ENCODE measurements around the gene PLB1. TPM values are rescaled to one million over a fixed set of nuclear protein-coding genes. Genes with fewer than 3 reads are reported as not detected.

PLB1 gene
- total and polyA plus RNA-seq, 2 experiments from 2014 or later, result 0.06 to 0.21 TPM

- Histone ChIP-seq H3F3A (replicated peaks; ENCODE audit: low read depth) (no peaks in the 10 kb centered on the region), H3K4me1 (ENCODE audit: insufficient read depth) (no peaks in the 10 kb centered on the region), H2AFZ (no peak overlapping the region), H4K20me1 (replicated peaks; ENCODE audit: insufficient read depth) (no peaks in the 10 kb centered on the region), H3K36me3 (ENCODE audit: insufficient read depth) (no peaks in the 10 kb centered on the region), H3K79me2 (replicated peaks; ENCODE audit: insufficient read depth) (no peaks in the 10 kb centered on the region), H3K9me2 (ENCODE audit: insufficient read depth) (0 out of 2 replicates have a peak, but pooled peaks cover 8% of the 10 kb centered on the region), H3K27me3 (ENCODE audit: insufficient read depth) (no peaks in the 10 kb centered on the region), H3K4me3 (no peak overlapping the region), H3K27ac (ENCODE audit: low read depth) (no peak overlapping the region), H3K4me2 (no peak overlapping the region)
- Mint-ChIP-seq H3K4me1 (no peaks in the 10 kb centered on the region), H3K4me3 (no peak overlapping the region), H3K27me3 (ENCODE audit: insufficient read depth, low read depth, poor library complexity) (no peaks in the 10 kb centered on the region), H3K27ac (no peak overlapping the region), H3K36me3 (ENCODE audit: low read depth) (no peaks in the 10 kb centered on the region), H3K9me3 (peaks cover 12% of the 10 kb centered on the region; the same call in 1 of the 3 replicates)
- no peak for ATAC-seq
- no peak for DNase-seq (ENCODE audit: low spot score)
- TF ChIP-seq EZH2phosphoT487 (IDR thresholded peaks at IDR 0.05; ENCODE audit: unreplicated experiment) (no peak), ZNF114 (CRISPR knock-in tag; IDR thresholded peaks at IDR 0.05) (no peak), STAT1 (IDR thresholded peaks at IDR 0.05; ENCODE audit: unreplicated experiment) (no peak)
These were observed 32.0 kb upstream of the PLB1 start for GRCh38 chr2:28463893-28464292.

DNA sequence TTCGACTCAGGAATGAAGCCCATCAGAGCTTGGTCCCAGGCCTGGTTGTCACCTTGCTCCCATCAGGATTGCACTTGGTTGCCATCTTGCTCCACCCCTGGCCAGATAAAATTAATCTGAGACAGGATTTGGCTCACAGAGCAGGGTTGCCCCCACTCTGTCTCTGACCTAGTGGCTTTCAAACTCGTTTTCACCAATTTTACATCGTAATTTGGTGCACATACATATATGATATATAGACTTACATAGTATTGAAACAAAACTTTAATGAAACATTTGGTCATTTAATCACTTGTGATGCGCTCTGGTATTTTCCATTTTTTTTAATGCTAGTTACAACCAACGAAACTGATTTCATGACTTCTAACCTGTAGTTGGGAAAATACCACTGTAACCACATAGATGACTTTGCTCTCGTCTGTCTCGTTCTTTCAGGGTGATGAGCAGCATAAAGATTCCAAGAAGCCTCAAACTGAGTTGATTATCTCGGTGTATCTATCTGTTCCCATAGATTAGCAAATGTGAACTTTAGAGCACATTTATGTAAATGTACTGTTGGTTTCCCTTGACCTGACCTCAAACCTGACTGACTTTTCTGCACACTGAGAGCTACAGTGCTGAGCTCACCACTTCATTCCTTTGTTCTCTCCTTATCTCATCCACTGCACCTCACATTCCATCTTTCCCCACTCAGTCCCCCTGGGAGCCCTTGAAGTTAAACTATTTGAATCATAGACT lies 30.5 kb upstream of the PLB1 start:
- DNase-seq (ENCODE audit: low spot score) (no peak), ATAC-seq (no peak)
- peaks cover 2% of the 10 kb centered on the region for H3K27me3 Mint-ChIP-seq (ENCODE audit: insufficient read depth, low read depth, poor library complexity)
- TF ChIP-seq POLR2AphosphoS5 (IDR thresholded peaks at IDR 0.05; ENCODE audit: low read depth) (no peak), CREB1 (CRISPR knock-in tag; IDR thresholded peaks at IDR 0.05; ENCODE audit: low read depth) (no peak), NANOG (IDR thresholded peaks at IDR 0.05; ENCODE audit: borderline replicate concordance) (no peak), EZH2phosphoT487 (IDR thresholded peaks at IDR 0.05; ENCODE audit: unreplicated experiment) (no peak), EZH2 (IDR thresholded peaks at IDR 0.05; ENCODE audit: low read depth, unreplicated experiment) (no peak), ZNF114 (CRISPR knock-in tag; IDR thresholded peaks at IDR 0.05) (no peak), JUNB (IDR thresholded peaks at IDR 0.05; ENCODE audit: unreplicated experiment) (no peak), ZNF331 (CRISPR knock-in tag; IDR thresholded peaks at IDR 0.05; ENCODE audit: low read depth) (no peak)
- TF ChIP-seq, protein P1, sequence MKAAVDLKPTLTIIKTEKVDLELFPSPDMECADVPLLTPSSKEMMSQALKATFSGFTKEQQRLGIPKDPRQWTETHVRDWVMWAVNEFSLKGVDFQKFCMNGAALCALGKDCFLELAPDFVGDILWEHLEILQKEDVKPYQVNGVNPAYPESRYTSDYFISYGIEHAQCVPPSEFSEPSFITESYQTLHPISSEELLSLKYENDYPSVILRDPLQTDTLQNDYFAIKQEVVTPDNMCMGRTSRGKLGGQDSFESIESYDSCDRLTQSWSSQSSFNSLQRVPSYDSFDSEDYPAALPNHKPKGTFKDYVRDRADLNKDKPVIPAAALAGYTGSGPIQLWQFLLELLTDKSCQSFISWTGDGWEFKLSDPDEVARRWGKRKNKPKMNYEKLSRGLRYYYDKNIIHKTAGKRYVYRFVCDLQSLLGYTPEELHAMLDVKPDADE (IDR thresholded peaks at IDR 0.05), result no peak
- TF ChIP-seq, protein P2, sequence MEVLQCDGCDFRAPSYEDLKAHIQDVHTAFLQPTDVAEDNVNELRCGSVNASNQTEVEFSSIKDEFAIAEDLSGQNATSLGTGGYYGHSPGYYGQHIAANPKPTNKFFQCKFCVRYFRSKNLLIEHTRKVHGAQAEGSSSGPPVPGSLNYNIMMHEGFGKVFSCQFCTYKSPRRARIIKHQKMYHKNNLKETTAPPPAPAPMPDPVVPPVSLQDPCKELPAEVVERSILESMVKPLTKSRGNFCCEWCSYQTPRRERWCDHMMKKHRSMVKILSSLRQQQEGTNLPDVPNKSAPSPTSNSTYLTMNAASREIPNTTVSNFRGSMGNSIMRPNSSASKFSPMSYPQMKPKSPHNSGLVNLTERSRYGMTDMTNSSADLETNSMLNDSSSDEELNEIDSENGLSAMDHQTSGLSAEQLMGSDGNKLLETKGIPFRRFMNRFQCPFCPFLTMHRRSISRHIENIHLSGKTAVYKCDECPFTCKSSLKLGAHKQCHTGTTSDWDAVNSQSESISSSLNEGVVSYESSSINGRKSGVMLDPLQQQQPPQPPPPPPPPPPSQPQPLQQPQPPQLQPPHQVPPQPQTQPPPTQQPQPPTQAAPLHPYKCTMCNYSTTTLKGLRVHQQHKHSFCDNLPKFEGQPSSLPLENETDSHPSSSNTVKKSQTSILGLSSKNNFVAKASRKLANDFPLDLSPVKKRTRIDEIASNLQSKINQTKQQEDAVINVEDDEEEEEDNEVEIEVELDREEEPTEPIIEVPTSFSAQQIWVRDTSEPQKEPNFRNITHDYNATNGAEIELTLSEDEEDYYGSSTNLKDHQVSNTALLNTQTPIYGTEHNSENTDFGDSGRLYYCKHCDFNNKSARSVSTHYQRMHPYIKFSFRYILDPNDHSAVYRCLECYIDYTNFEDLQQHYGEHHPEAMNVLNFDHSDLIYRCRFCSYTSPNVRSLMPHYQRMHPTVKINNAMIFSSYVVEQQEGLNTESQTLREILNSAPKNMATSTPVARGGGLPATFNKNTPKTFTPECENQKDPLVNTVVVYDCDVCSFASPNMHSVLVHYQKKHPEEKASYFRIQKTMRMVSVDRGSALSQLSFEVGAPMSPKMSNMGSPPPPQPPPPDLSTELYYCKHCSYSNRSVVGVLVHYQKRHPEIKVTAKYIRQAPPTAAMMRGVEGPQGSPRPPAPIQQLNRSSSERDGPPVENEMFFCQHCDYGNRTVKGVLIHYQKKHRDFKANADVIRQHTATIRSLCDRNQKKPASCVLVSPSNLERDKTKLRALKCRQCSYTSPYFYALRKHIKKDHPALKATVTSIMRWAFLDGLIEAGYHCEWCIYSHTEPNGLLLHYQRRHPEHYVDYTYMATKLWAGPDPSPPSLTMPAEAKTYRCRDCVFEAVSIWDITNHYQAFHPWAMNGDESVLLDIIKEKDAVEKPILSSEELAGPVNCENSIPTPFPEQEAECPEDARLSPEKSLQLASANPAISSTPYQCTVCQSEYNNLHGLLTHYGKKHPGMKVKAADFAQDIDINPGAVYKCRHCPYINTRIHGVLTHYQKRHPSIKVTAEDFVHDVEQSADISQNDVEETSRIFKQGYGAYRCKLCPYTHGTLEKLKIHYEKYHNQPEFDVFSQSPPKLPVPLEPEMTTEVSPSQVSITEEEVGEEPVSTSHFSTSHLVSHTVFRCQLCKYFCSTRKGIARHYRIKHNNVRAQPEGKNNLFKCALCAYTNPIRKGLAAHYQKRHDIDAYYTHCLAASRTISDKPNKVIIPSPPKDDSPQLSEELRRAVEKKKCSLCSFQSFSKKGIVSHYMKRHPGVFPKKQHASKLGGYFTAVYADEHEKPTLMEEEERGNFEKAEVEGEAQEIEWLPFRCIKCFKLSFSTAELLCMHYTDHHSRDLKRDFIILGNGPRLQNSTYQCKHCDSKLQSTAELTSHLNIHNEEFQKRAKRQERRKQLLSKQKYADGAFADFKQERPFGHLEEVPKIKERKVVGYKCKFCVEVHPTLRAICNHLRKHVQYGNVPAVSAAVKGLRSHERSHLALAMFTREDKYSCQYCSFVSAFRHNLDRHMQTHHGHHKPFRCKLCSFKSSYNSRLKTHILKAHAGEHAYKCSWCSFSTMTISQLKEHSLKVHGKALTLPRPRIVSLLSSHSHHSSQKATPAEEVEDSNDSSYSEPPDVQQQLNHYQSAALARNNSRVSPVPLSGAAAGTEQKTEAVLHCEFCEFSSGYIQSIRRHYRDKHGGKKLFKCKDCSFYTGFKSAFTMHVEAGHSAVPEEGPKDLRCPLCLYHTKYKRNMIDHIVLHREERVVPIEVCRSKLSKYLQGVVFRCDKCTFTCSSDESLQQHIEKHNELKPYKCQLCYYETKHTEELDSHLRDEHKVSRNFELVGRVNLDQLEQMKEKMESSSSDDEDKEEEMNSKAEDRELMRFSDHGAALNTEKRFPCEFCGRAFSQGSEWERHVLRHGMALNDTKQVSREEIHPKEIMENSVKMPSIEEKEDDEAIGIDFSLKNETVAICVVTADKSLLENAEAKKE (CRISPR knock-in tag; IDR thresholded peaks at IDR 0.05), result no peak

More for the DNA sequence above, 30.5 kb upstream of the PLB1 start:
- peaks cover 12% of the 10 kb centered on the region; the same call in 1 of the 3 replicates for H3K9me3 Mint-ChIP-seq
- Histone ChIP-seq H4K20me1 (replicated peaks; ENCODE audit: insufficient read depth) (no peaks in the 10 kb centered on the region), H3F3A (replicated peaks; ENCODE audit: low read depth) (no peaks in the 10 kb centered on the region), H3K79me2 (replicated peaks; ENCODE audit: insufficient read depth) (no peaks in the 10 kb centered on the region), H3K4me1 (ENCODE audit: insufficient read depth) (no peaks in the 10 kb centered on the region), H3K4me3 (no peak overlapping the region), H3K27me3 (ENCODE audit: insufficient read depth) (no peaks in the 10 kb centered on the region), H3K36me3 (ENCODE audit: insufficient read depth) (no peaks in the 10 kb centered on the region), H3K9me2 (ENCODE audit: insufficient read depth) (0 out of 2 replicates have a peak, but pooled peaks cover 8% of the 10 kb centered on the region), H2AFZ (no peak overlapping the region), H3K4me2 (no peak overlapping the region), H3K27ac (ENCODE audit: low read depth) (no peak overlapping the region)
- H3K27ac Mint-ChIP-seq, result no peak overlapping the region
- H3K4me1 Mint-ChIP-seq, result no peaks in the 10 kb centered on the region
- H3K36me3 Mint-ChIP-seq (ENCODE audit: low read depth), result no peaks in the 10 kb centered on the region
- no peak overlapping the region for H3K4me3 Mint-ChIP-seq
